DMS79 (cell line): ENCODE measurements around the gene STPG3.

Source experiments
- DNase-seq: peaks from one replicate; lab custom pipeline; 2025; lab: John Stamatoyannopoulos, UW

STPG3 gene

GRCh38 chr9:137251194-137251461 lies at the start of gene STPG3:
TSS of gene STPG3 (plus strand) at chr9:137251286. CDS start at chr9:137251287, 1 bp downstream.
- DNase-seq = no peak

- DNase-seq = no peak
Observed at GRCh38 chr9:137202966-137203365, 48.1 kb upstream of the STPG3 start.

- no peak for DNase-seq
Observed at GRCh38 chr9:137204731-137205125, 46.4 kb upstream of the STPG3 start.

GRCh38 chr9:137205126-137206069 lies 45.7 kb upstream of the STPG3 start, which contains the start of the genes NDOR1 and TMEM203:
TSS of gene NDOR1 (plus strand) at chr9:137205700. CDS start at chr9:137205778, 78 bp downstream.
TSS of gene TMEM203 (minus strand) at chr9:137205648. CDS start at chr9:137205414, 234 bp downstream.
- peak; percentile 69 for DNase-seq

GRCh38 chr9:137206602-137207001 lies 44.5 kb upstream of the STPG3 start:
- no peak for DNase-seq

- DNase-seq = no peak
Observed at GRCh38 chr9:137211532-137211931, 39.6 kb upstream of the STPG3 start.

- no peak for DNase-seq
Observed at GRCh38 chr9:137212520-137212919, 38.6 kb upstream of the STPG3 start.

- DNase-seq = no peak
Observed at GRCh38 chr9:137213160-137214060, 37.7 kb upstream of the STPG3 start.

GRCh38 chr9:137214620-137215019 lies 36.5 kb upstream of the STPG3 start:
- DNase-seq = no peak

GRCh38 chr9:137215196-137215986 lies 35.7 kb upstream of the STPG3 start:
- no peak for DNase-seq

GRCh38 chr9:137216188-137216965 lies 34.7 kb upstream of the STPG3 start:
- DNase-seq = no peak

- no peak for DNase-seq
Observed at GRCh38 chr9:137217276-137218211, 33.5 kb upstream of the STPG3 start.

- DNase-seq = no peak
Observed at GRCh38 chr9:137218212-137218753, 32.8 kb upstream of the STPG3 start.

GRCh38 chr9:137218754-137219271 lies 32.3 kb upstream of the STPG3 start:
- DNase-seq = no peak

- no peak for DNase-seq
Observed at GRCh38 chr9:137219757-137220316, 31.2 kb upstream of the STPG3 start.

- DNase-seq = no peak
Observed at GRCh38 chr9:137220317-137221094, 30.6 kb upstream of the STPG3 start.

GRCh38 chr9:137221095-137221505 lies 30.0 kb upstream of the STPG3 start:
- DNase-seq = no peak

GRCh38 chr9:137221506-137222111 lies 29.5 kb upstream of the STPG3 start:
- DNase-seq = no peak
